ENCODE data around the gene STK40. TPM values are rescaled to one million over a fixed set of nuclear protein-coding genes. Genes with fewer than 3 reads are reported as not detected.

Gene STK40
- total and polyA plus RNA-seq, 9 of the 15 experiments (the other 6 are each of a cell fraction or from before 2014, with no cell fraction given) = 0.69 to 94.3 (median 39.1) TPM

- TF ChIP-seq POLR3A (IDR thresholded peaks at IDR 0.05; ENCODE audit: borderline replicate concordance, extremely low read depth, insufficient read depth, insufficient read length) = peak; percentile 73
- TF ChIP-seq KDM4B (IDR thresholded peaks at IDR 0.05; ENCODE audit: borderline replicate concordance in 2 of 2, low read depth in 1 of 2) = 0 out of 4 replicates have a peak, but pooled peaks of 1 of the 2 experiments have one; percentile 36
- TF ChIP-seq YY1 (IDR thresholded peaks at IDR 0.05; ENCODE audit: borderline replicate concordance in 1 of 3, control insufficient read depth in 1 of 3, extremely low read depth in 1 of 3, insufficient read depth in 3 of 3, insufficient read length in 1 of 3, insufficient replicate concordance in 2 of 3, low read depth in 1 of 3, low read length in 2 of 3) = peak in 1 of 3 experiments; percentile 39
- TF ChIP-seq MAZ (CRISPR knock-in tag; conservative IDR thresholded peaks at IDR 0.05 in 1 of 2, IDR thresholded peaks at IDR 0.05 in 1 of 2) = peak in 1 of 2 experiments; percentile 10; a peak in 1 of 4 replicates
- 0 out of 2 replicates have a peak, but pooled peaks have one; percentile 16 for TF ChIP-seq TFAP4 (CRISPR knock-in tag; IDR thresholded peaks at IDR 0.05; ENCODE audit: borderline replicate concordance)
- TF ChIP-seq EP400 (IDR thresholded peaks at IDR 0.05) = peak; percentile 40; the same call in 1 of the 2 replicates
- TF ChIP-seq E2F6 (IDR thresholded peaks at IDR 0.05; ENCODE audit: borderline replicate concordance in 1 of 2, extremely low read depth in 1 of 2, insufficient read depth in 1 of 2, insufficient read length in 1 of 2, low read depth in 1 of 2, low read length in 1 of 2, poor library complexity in 1 of 2, severe bottlenecking in 1 of 2) = peak in 1 of 2 experiments; percentile 38
Observed at GRCh38 chr1:36384542-36385409, 948 bp downstream of the STK40 start (continued).
